ENCODE measurements around the gene KIF17. TPM values are rescaled to one million over a fixed set of nuclear protein-coding genes. Genes with fewer than 3 reads are reported as not detected.

Gene KIF17
- polyA plus RNA-seq, 1 of the 3 experiments (the other 2 are of a cell fraction), result 4.3 TPM

- Histone ChIP-seq H4K20me1 (ENCODE audit: insufficient read depth) (no peaks in the 10 kb centered on the region), H3K9me2 (no peaks in the 10 kb centered on the region), H3K9ac (no peak overlapping the region), H3K4me3 (ENCODE audit: low read depth in 2 of 2, low read length in 1 of 2) (no peak overlapping the region), H3F3A (replicated peaks; ENCODE audit: insufficient read depth) (no peaks in the 10 kb centered on the region), H3K36me3 (replicated peaks in 1 of 2; ENCODE audit: control insufficient read depth in 1 of 2, insufficient read depth in 2 of 2, low read length in 1 of 2) (no peaks in the 10 kb centered on the region), H3K27me3 (ENCODE audit: insufficient read depth) (no peaks in the 10 kb centered on the region), H3K9me3 (no peaks in the 10 kb centered on the region), H2AFZ (ENCODE audit: low read depth) (no peak overlapping the region), H3K4me2 (no peak overlapping the region), H3K27ac (ENCODE audit: low read depth in 2 of 2, low read length in 1 of 2) (no peak overlapping the region), H3K4me1 (ENCODE audit: control insufficient read depth in 1 of 2, insufficient read depth in 2 of 2, low read depth in 1 of 2, low read length in 1 of 2) (no peaks in the 10 kb centered on the region; a peak in 1 of 4 replicates), H3K79me2 (ENCODE audit: insufficient read depth) (no peaks in the 10 kb centered on the region)
- DNase-seq, result no peak
- no peak for TF ChIP-seq SMC3 (IDR thresholded peaks at IDR 0.05; ENCODE audit: low read depth, low read length)
- TF ChIP-seq REST (IDR thresholded peaks at IDR 0.05; ENCODE audit: low read depth, low read length), result no peak
- TF ChIP-seq FOSL2 (IDR thresholded peaks at IDR 0.05; ENCODE audit: borderline replicate concordance, low read depth), result no peak
- TF ChIP-seq POLR2AphosphoS5 (IDR thresholded peaks at IDR 0.05; ENCODE audit: low read depth, low read length), result no peak
- TF ChIP-seq FOXJ3 (CRISPR knock-in tag; IDR thresholded peaks at IDR 0.05), result no peak
- TF ChIP-seq MXI1 (IDR thresholded peaks at IDR 0.05; ENCODE audit: low read depth, low read length), result no peak
- no peak for TF ChIP-seq EZH2phosphoT487 (IDR thresholded peaks at IDR 0.05; ENCODE audit: borderline replicate concordance, low read depth)
- no peak for TF ChIP-seq ZBTB33 (IDR thresholded peaks at IDR 0.05; ENCODE audit: borderline replicate concordance, low read depth)
- no peak for TF ChIP-seq CHD2 (IDR thresholded peaks at IDR 0.05; ENCODE audit: low read length, partially characterized antibody)
- no peak for TF ChIP-seq RCOR1 (IDR thresholded peaks at IDR 0.05; ENCODE audit: low read length)
- TF ChIP-seq IRF3 (IDR thresholded peaks at IDR 0.05; ENCODE audit: low read depth, low read length), result no peak
- TF ChIP-seq ELF1 (IDR thresholded peaks at IDR 0.05), result no peak
- no peak for TF ChIP-seq RAD21 (IDR thresholded peaks at IDR 0.05; ENCODE audit: low read length)
- TF ChIP-seq PBX3 (IDR thresholded peaks at IDR 0.05), result no peak
- TF ChIP-seq RXRA (IDR thresholded peaks at IDR 0.05; ENCODE audit: borderline replicate concordance, low read depth), result no peak
- no peak for TF ChIP-seq MEF2A (IDR thresholded peaks at IDR 0.05; ENCODE audit: borderline replicate concordance, low read depth)
- WGBS (ENCODE audit: low lambda C conversion rate), result 88% methylated on average over 3 of the region's 3 CpGs
- POLR2A ChIA-PET, result no interaction called here
- CTCF ChIA-PET, result interaction anchor here (0.8 to 1.7 kb wide), 2 partner anchors 505 to 542 kb away, joined by 3 read pairs; no protein-coding TSS in a partner anchor
Observed at GRCh38 chr1:20689645-20690056, 28.2 kb downstream of the KIF17 start.

Measured in SK-N-SH (cell line).